GM23248 (cell line): ENCODE measurements around the gene GRB10. TPM values are rescaled to one million over a fixed set of nuclear protein-coding genes. Genes with fewer than 3 reads are reported as not detected.

Source experiments
- DNase-seq: peaks from one replicate; pipeline ENCODE4 v3.0.0-alpha.2; 2015
- H2AFZ ChIP-seq: fragments of 200-600 bp; sonication (generic); 2 replicates; pipeline ENCODE4 v1.6.1; 2016; ENCODE audit warnings: antibody characterized with exemption
- H3F3A ChIP-seq: fragments of 200-600 bp; sonication (generic); 2 replicates; pipeline ENCODE4 v1.6.1; 2016; ENCODE audit warnings: mild to moderate bottlenecking, antibody characterized with exemption, mixed run types; ENCODE audit not compliant: insufficient read depth
- H3K27ac ChIP-seq: fragments of 200-600 bp; sonication (generic); 2 replicates; pipeline ENCODE4 v1.5.1; 2016; ENCODE audit warnings: mild to moderate bottlenecking
- H3K27me3 ChIP-seq: fragments of 200-600 bp; sonication (generic); replicated peaks from 2 replicates; pipeline ENCODE4 v1.6.1; 2016; ENCODE audit warnings: mild to moderate bottlenecking; ENCODE audit not compliant: insufficient read depth
- H3K36me3 ChIP-seq: fragments of 200-600 bp; sonication (generic); 2 replicates; pipeline ENCODE4 v1.6.1; 2016; ENCODE audit warnings: low read depth, mild to moderate bottlenecking
- H3K4me1 ChIP-seq: fragments of 200-600 bp; sonication (generic); 2 replicates; pipeline ENCODE4 v1.6.1; 2016; ENCODE audit warnings: mild to moderate bottlenecking; ENCODE audit not compliant: insufficient read depth
- H3K4me2 ChIP-seq: fragments of 200-600 bp; sonication (generic); one replicate; pipeline ENCODE4 v1.6.1; 2016; ENCODE audit warnings: mild to moderate bottlenecking; ENCODE audit not compliant: unreplicated experiment
- H3K4me3 ChIP-seq: fragments of 200-600 bp; sonication (generic); 2 replicates; pipeline ENCODE4 v1.5.1; 2016; ENCODE audit warnings: mild to moderate bottlenecking
- H3K79me2 ChIP-seq: fragments of 200-600 bp; sonication (generic); 2 replicates; pipeline ENCODE4 v1.6.1; 2016; ENCODE audit warnings: mild to moderate bottlenecking; ENCODE audit not compliant: insufficient read depth
- H3K9ac ChIP-seq: fragments of 200-600 bp; sonication (generic); 2 replicates; pipeline ENCODE4 v1.6.1; 2016; ENCODE audit warnings: mild to moderate bottlenecking
- H3K9me2 ChIP-seq: fragments of 200-600 bp; sonication (generic); 2 replicates; pipeline ENCODE4 v1.6.1; 2016; ENCODE audit warnings: mixed run types, mild to moderate bottlenecking, moderate library complexity; ENCODE audit not compliant: insufficient read depth
- H3K9me3 ChIP-seq: fragments of 200-600 bp; sonication (generic); one replicate; pipeline ENCODE4 v1.6.1; 2017; ENCODE audit warnings: low read depth
- H4K20me1 ChIP-seq: fragments of 200-600 bp; sonication (generic); 2 replicates; pipeline ENCODE4 v1.6.0; 2016; ENCODE audit not compliant: insufficient read depth
- EZH2 ChIP-seq: fragments of 200-600 bp; sonication (generic); IDR thresholded peaks from 2 replicates; pipeline ENCODE4 v1.6.1; 2018; ENCODE audit warnings: antibody characterized with exemption, mild to moderate bottlenecking; ENCODE audit not compliant: insufficient read depth, poor library complexity, severe bottlenecking
- EZH2phosphoT487 ChIP-seq: fragments of 200-600 bp; sonication (generic); IDR thresholded peaks from 2 replicates; pipeline ENCODE4 v1.6.1; 2018; ENCODE audit warnings: antibody characterized with exemption, moderate library complexity, mild to moderate bottlenecking, low read depth; ENCODE audit not compliant: insufficient read depth
- WGBS, 2 experiments: methylation state at CpG; one replicate each; pipeline ENCODE4 v1.1.6; 2015 to 2017; ENCODE audit warnings: low lambda C conversion rate in 2 of 2, low coverage in 1 of 2; ENCODE audit errors: missing lambda C conversion rate in 2 of 2; 5-methylcytosine and 5-hydroxymethylcytosine counted together
- in situ Hi-C: fragments of 300-500 bp; cut with MboI; formaldehyde crosslinking; loops from 2 replicates; pipeline ENCODE4 v1.15.0; 2020
- polyA plus RNA-seq: library from polyadenylated mRNA; unstranded; fragments of >200 nt; fragmentation: Nextera tagmentation; extraction: Ambion mirVana; gene quantifications from 2 replicates; pipeline ENCODE4 v1.2.1, GENCODE V29; 2016
- total RNA-seq: library from RNA; depleted of rRNA; stranded (reverse); fragments of >200 nt; shearing (Covaris generic); gene quantifications from 2 replicates; pipeline ENCODE4 v1.2.3, GENCODE V29; 2014

Gene GRB10
- total and polyA plus RNA-seq, 2 experiments from 2014 or later = 12.9 to 25.9 TPM

DNA sequence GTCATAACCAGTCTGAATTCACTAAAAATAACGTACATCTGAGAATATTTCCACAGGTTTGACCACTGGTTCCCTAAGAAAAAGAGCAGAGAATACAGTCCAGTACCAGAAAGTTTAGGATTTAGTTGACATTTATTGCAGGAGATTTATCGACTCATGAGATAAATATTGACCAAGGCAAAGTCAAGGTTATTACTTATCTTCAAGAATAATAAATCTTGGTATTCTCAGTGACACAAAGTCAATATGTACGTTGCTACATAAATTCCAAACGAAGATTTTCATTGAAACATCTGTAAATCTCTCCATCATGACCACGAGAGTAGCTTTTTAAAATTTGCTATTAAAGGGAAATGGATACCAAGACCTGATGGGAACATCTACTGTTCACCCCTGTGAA, 39.4 kb upstream of the GRB10 start:
- Histone ChIP-seq H3K4me1 (peaks cover 22% of the 10 kb centered on the region), H2AFZ (no peak overlapping the region), H3K9me2 (no peaks in the 10 kb centered on the region), H3K4me2 (peak overlapping the region; percentile 10), H3K27ac (peak overlapping the region; percentile 21; the same call in 1 of the 2 replicates), H3K36me3 (no peaks in the 10 kb centered on the region), H3K79me2 (no peaks in the 10 kb centered on the region), H3K27me3 (no peaks in the 10 kb centered on the region), H4K20me1 (no peaks in the 10 kb centered on the region), H3K9me3 (no peaks in the 10 kb centered on the region), H3K9ac (no peak overlapping the region), H3K4me3 (no peak overlapping the region), H3F3A (peaks cover 15% of the 10 kb centered on the region)
- WGBS, 2 experiments = 84 to 90% methylated on average over 5 of the region's 5 CpGs
- DNase-seq = no peak
- in situ Hi-C loops = no loop called here
- TF ChIP-seq EZH2 (no peak), EZH2phosphoT487 (no peak)

DNA sequence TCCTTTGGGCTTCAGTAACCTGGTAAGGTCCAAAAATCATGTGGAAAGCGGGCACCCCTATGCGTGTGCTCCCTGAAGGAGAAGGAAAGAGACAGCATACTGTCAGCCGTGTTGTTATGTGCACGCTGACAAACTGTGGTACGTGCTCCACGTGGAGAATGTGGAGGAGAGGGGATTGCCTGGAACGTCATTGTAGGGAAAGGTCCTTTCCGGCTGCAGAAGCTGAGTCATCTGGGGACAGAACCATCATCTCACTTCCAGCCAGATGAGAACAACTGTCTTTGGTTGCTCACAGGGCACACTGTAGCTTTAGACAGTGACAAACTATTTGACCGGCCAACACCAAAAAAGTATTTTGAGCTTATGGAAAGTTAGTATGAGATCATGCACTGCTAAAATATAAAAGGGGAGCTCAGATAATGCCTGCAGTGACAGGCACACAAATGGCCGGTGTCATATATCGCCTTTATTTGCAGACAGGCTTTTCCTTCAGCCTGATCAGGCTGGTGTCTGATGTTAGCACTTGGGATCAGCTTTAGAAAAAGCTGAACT, 38.8 kb upstream of the GRB10 start:
- H3K9ac ChIP-seq = no peak overlapping the region
- no peak overlapping the region for H2AFZ ChIP-seq
- H3K27ac ChIP-seq = no peak overlapping the region
- peak; percentile 8 for DNase-seq
- TF ChIP-seq EZH2 (no peak), EZH2phosphoT487 (no peak)
- peaks cover 14% of the 10 kb centered on the region for H3F3A ChIP-seq
- H4K20me1 ChIP-seq = no peaks in the 10 kb centered on the region
- H3K79me2 ChIP-seq = no peaks in the 10 kb centered on the region
- no peaks in the 10 kb centered on the region for H3K9me3 ChIP-seq
- H3K27me3 ChIP-seq = no peaks in the 10 kb centered on the region
- in situ Hi-C loops = no loop called here
- H3K4me3 ChIP-seq = no peak overlapping the region
- WGBS, 2 experiments = 73 to 74% methylated on average over 11 of the region's 11 CpGs
- H3K4me1 ChIP-seq = peaks cover 18% of the 10 kb centered on the region
- no peaks in the 10 kb centered on the region for H3K36me3 ChIP-seq
- no peak overlapping the region for H3K4me2 ChIP-seq
- H3K9me2 ChIP-seq = no peaks in the 10 kb centered on the region

DNA sequence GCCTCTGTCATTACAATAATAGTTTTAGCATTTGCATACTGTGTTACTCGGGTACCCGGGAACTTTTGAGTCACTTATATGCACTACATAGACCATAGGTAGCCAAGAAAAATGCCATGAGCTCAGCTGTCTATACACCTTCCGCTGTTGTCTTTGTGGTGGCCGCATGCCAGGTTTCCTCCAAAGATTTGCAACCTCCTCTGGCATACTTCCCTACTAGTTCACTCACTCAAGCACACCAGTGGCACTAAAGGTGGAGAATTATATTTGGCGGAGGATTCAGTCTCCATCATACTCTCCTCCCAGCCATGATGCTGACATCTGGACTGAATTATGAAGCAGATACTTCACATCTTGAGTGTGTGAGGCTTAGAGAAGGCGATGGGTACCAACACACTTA, 35.6 kb upstream of the GRB10 start:
- no peak overlapping the region for H3K27ac ChIP-seq
- no peaks in the 10 kb centered on the region for H3K36me3 ChIP-seq
- no peaks in the 10 kb centered on the region for H3K27me3 ChIP-seq
- 56 to 57% methylated on average over 6 of the region's 6 CpGs for WGBS, 2 experiments
- TF ChIP-seq EZH2 (no peak), EZH2phosphoT487 (no peak)
- H3F3A ChIP-seq = peaks cover 14% of the 10 kb centered on the region
- H3K4me2 ChIP-seq = no peak overlapping the region
- H3K9me2 ChIP-seq = no peaks in the 10 kb centered on the region
- no peak overlapping the region for H3K4me3 ChIP-seq
- peak; percentile 17 for DNase-seq
- H3K9me3 ChIP-seq = no peaks in the 10 kb centered on the region
- no peak overlapping the region for H3K9ac ChIP-seq
- H3K4me1 ChIP-seq = peaks cover 6% of the 10 kb centered on the region
- in situ Hi-C loops = no loop called here
- no peaks in the 10 kb centered on the region for H4K20me1 ChIP-seq
- no peak overlapping the region for H2AFZ ChIP-seq
- H3K79me2 ChIP-seq = no peaks in the 10 kb centered on the region

DNA sequence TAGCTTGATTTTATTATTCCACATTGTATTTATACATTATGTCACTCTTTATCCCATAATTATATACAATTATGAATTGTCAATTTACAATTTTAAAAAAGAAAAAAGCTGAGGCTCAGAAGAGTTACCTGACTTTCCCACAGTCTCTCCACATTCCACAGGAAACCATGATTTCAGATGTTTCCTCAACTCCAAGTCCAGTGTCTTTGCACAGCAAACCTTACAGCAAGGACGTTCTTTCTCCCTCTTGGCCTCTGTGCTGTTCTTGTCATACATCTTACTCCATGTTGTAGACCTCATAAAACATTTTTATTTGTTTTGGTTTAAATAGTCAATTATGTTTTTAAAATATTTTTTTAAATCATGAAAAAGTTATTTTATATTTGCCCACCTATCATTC, 34.9 kb upstream of the GRB10 start:
- H3K4me1 ChIP-seq = peaks cover 5% of the 10 kb centered on the region
- in situ Hi-C loops = no loop called here
- H3F3A ChIP-seq = peaks cover 7% of the 10 kb centered on the region
- H3K36me3 ChIP-seq = no peaks in the 10 kb centered on the region
- DNase-seq = no peak
- no peak overlapping the region for H3K4me3 ChIP-seq
- H3K79me2 ChIP-seq = no peaks in the 10 kb centered on the region
- no peaks in the 10 kb centered on the region for H3K9me3 ChIP-seq
- H3K27ac ChIP-seq = no peak overlapping the region
- TF ChIP-seq EZH2 (no peak), EZH2phosphoT487 (no peak)
- H2AFZ ChIP-seq = no peak overlapping the region
- 15 to 45% methylated on average over 1 of the region's 1 CpG for WGBS, 2 experiments
- no peak overlapping the region for H3K4me2 ChIP-seq
- H3K9ac ChIP-seq = no peak overlapping the region
- no peaks in the 10 kb centered on the region for H3K9me2 ChIP-seq
- no peaks in the 10 kb centered on the region for H3K27me3 ChIP-seq
- no peaks in the 10 kb centered on the region for H4K20me1 ChIP-seq

DNA sequence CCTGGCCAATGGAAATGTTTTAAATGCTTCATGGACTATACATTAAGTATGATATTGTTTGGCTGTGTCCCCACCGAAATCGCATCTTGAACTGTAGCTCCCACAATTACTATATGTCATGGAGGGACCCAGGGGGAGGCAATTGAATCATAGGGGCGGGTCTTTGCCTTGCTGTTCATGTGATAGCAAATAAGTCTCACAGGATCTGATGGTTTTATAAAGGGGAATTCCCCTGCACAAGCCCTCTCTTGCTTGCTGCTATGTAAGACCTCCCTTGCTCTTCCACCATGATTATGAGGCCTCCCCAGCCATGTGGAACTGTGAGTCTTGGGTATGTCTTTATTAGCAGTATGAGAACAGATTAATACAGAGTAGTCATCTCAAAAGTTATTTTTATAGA, 32.4 kb upstream of the GRB10 start:
- DNase-seq = no peak
- H3K9me2 ChIP-seq = no peaks in the 10 kb centered on the region
- no peak overlapping the region for H3K4me2 ChIP-seq
- H2AFZ ChIP-seq = no peak overlapping the region
- in situ Hi-C loops = no loop called here
- H3K4me3 ChIP-seq = no peak overlapping the region
- no peaks in the 10 kb centered on the region for H3K4me1 ChIP-seq
- no peaks in the 10 kb centered on the region for H3K79me2 ChIP-seq
- H3K36me3 ChIP-seq = no peaks in the 10 kb centered on the region
- H3F3A ChIP-seq = no peaks in the 10 kb centered on the region
- WGBS, 2 experiments = 79 to 84% methylated on average over 3 of the region's 3 CpGs
- no peaks in the 10 kb centered on the region for H3K9me3 ChIP-seq
- H3K27me3 ChIP-seq = no peaks in the 10 kb centered on the region
- H3K9ac ChIP-seq = no peak overlapping the region
- TF ChIP-seq EZH2 = no peak
- TF ChIP-seq EZH2phosphoT487 = no peak
- H3K27ac ChIP-seq = no peak overlapping the region
- H4K20me1 ChIP-seq = no peaks in the 10 kb centered on the region
